Esophagus muscularis mucosa (tissue), 3 donors: ENCODE results near the gene DMXL2.

ENCODE experiments used
- CTCF ChIP-seq, 3 experiments: fragments of 200-600 bp in 2 of 3; fragments of 450-650 bp in 1 of 3; sonication (generic) in 2 of 3; IDR thresholded peaks; one replicate each; pipeline ENCODE4 v1.5.1; 2017 to 2019; ENCODE audit warnings: antibody characterized with exemption in 3 of 3, mild to moderate bottlenecking in 2 of 3, moderate library complexity in 1 of 3
- POLR2AphosphoS5 ChIP-seq, 2 donors: sonication (generic); formaldehyde crosslinking; IDR thresholded peaks; one replicate each; pipeline ENCODE4 v1.6.1; 2017; ENCODE audit warnings: antibody characterized with exemption in 2 of 2

GRCh38 chr15:51613951-51614350 is 8.6 kb downstream of the DMXL2 start:
- TF ChIP-seq CTCF (IDR thresholded peaks at IDR 0.05) (no peak), POLR2AphosphoS5 (IDR thresholded peaks at IDR 0.05) (no peak)
